ENCODE results near the gene GOLT1A.
"Not testable (repeated sequence)": the region's sequence is repeated elsewhere in the genome, so short reads cannot be mapped to it uniquely, and the experiment has no call there.

Gene GOLT1A

DNA sequence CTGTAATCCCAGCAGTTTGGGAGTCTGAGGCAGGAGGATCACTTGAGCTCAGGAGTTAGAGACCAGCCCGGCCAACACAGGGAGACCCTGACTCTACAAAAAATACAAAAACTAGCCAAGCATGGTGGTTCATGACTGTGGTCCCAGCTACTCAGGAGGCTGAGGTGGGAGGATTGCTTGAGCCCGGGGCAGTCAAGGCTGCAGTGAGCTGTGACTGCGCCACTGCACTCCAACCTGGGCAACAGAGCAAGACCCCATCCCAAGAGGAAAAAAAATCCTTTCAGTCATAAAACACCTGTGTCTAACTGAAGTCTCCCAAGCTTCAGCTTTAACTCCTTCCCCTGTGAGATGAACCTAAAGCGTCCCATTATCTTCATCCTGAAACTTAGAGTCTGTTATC, 33.1 kb upstream of the GOLT1A start:
- DNase-seq, result no peak

- DNase-seq, result no peak
Measured at GRCh38 chr1:204242920-204243319, 29.1 kb upstream of the GOLT1A start.

- no peak for DNase-seq
Measured at GRCh38 chr1:204241914-204242313, 28.1 kb upstream of the GOLT1A start.

DNA sequence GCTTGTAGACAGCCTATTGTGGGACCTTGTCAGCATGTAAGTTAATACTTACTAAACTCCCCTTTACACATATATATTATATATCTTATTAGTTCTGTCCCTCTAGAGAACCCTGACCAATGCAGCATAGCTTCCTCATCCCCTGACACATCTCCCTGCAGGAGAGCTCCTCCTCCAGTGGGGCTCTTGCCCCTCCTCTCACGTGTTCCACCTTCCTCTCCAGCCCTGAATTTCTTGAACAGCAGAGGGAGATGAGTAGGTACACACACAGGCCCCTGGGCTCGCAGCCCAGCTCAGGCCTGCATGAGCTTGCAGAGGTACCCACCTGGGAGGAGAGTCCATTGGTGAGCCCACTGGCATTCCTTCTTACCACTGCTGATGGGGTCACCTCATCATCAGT, 27.3 kb upstream of the GOLT1A start:
- no peak for DNase-seq

- DNase-seq, result no peak
Measured at GRCh38 chr1:204240233-204240632, 26.4 kb upstream of the GOLT1A start.

GRCh38 chr1:204239401-204239800, 25.6 kb upstream of the GOLT1A start:
- not testable (repeated sequence) for DNase-seq

DNA sequence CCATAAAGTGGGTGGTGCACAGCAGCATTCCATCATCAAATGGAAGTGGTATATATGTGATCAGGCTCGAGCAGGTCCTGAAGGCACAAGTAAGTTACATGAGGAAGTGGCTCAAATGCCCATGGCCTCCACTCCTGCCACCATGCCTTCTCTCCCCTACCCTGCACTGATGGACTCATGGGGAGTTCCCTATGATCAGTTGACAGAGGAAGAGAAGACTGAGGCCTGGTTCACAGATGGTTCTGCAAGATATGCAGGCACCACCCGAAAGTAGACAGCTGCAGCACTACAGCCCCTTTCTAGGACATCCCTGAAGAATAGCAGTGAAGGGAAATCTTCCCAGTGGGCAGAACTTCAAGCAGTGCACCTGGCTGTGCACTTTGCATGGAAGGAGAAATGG, 24.7 kb upstream of the GOLT1A start:
- not testable (repeated sequence) for DNase-seq

DNA sequence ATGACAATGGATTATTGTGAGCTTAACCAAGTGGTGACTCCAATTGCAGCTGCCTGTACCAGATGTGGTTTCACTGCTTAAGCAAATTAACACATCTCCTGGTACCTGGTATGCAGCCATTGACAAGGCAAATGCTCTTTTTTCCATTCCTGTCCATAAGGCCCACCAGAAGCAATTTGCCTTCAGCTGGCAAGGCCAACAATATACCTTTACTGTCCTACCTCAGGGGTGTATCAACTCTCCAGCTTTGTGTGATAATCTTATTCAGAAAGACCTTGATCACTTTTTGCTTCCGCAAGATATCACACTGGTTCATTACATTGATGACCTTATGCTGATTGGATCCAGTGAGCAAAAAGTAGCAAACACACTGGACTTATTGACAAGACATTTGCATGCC, 23.7 kb upstream of the GOLT1A start:
- DNase-seq, result not testable (repeated sequence)

DNA sequence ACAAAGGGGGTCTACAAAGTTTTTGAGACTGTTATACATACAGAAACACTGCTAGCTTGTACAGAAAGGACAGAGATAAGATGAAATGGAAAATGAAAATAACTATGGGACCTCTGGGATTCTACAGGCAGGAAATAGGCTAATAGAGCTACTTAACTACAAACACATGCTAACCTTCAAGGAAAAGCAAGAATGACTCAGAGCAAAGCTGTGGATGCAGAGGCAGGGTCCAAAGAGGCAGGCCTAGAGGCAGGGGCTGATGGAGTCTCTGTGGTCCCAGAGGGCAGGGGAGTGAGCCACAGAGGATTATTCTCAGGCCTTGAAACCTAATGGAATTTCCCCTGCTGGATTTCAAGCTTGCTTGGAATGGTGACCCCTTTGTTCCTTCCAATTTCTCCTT, 18.7 kb upstream of the GOLT1A start:
- DNase-seq, result no peak

- DNase-seq, result no peak
Measured at GRCh38 chr1:204230211-204230610, 16.4 kb upstream of the GOLT1A start.

DNA sequence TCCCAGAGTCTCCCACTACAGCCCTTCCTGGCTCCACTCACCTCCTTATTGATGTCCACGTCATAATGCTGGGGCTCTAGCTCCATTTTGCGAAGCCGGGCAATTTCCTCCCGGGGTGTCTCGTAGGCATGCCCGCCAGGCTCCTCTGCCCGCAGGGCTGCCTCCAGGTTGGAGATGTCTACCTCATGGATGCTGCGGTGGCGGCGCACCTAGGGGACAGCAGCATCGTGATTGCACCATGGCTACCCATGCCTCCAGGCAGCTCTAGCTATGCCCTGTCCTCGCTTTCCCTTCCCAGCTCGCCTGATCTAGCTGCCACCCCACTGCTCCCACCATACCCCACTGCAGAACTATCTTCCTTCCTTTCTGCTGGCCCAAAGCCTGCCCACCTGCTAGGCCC, 15.1 kb upstream of the GOLT1A start:
- no peak for DNase-seq

- no peak for DNase-seq
Measured at GRCh38 chr1:204227996-204228785, 14.4 kb upstream of the GOLT1A start.

DNA sequence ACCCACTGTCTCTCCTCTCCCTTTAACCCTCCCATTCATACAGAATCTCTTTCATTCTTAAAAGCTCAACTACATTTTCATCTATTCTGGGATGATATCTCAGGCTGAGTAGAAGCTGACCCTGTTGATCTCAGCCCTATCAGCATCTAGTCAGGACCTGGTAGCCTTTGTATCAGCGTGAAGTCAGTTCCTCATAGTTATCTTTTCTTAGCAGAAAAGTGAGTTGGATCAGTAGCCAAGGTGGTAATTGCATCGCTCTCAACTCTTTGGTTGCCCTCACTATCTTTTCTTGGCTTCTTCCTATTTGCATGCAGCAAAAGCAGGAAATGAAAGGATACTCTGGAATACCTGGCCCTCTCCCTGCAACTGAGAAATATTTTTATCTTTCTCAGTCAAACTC, 13.6 kb upstream of the GOLT1A start:
- DNase-seq, result no peak

DNA sequence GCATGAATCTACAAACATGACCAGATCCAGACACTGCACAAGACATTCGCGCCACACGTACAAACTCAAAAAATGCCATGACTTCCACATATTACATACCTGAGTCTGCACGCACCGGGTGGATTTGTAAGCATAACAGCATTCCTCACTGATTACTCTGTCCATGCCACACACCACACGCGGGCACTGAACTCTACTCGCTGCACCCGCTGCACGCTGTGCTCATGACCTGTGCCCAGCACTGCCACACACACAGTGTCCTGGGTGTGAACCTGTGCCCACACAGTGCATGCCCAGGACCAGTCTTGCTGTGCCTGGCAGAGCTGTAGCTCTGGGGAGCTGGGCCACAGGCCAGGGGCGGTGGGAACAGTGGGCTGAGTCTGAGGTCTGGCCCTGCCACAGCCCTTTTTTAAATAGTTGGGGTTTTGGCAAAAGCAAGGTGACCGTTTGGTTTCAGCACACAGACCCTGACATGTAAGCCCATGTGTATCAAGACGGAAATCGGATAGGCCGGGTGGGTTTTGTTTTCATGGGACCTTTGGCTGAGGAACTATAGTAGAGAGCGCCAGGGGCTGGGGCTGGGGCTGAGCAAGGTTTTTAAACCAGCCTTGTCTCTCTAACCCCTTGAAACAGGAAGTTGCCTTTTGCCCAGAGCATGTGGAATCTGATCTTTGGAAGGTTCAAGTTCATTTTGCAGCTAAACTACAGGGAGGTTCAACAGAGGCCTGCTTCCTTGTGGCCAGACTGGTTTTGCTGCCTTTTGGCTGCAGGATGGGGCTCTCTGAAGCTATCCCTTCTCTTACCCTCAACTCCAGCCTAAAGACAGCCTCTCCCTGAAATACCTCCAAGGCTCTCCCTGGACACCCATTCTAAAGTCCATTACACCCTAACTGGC, 12.3 kb upstream of the GOLT1A start:
- DNase-seq, result no peak

DNA sequence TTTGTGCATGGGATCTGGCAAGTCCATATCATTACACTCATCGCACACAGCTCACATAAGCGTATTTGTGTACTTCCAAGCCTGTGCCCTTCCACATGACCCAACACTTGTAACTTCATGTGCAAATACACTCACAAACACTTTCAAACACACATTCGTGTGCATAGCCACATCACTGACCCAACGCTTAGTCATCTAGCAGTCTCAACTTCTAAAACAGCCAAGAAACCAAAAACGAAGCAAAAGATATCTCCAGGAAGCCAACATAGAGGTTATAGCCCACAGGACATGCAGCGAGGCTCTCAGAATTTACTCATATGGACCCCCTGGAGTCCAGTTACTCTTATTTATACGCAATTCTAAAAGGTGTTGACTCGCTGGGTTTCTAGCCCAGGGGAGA, 10.9 kb upstream of the GOLT1A start:
- DNase-seq, result no peak

DNA sequence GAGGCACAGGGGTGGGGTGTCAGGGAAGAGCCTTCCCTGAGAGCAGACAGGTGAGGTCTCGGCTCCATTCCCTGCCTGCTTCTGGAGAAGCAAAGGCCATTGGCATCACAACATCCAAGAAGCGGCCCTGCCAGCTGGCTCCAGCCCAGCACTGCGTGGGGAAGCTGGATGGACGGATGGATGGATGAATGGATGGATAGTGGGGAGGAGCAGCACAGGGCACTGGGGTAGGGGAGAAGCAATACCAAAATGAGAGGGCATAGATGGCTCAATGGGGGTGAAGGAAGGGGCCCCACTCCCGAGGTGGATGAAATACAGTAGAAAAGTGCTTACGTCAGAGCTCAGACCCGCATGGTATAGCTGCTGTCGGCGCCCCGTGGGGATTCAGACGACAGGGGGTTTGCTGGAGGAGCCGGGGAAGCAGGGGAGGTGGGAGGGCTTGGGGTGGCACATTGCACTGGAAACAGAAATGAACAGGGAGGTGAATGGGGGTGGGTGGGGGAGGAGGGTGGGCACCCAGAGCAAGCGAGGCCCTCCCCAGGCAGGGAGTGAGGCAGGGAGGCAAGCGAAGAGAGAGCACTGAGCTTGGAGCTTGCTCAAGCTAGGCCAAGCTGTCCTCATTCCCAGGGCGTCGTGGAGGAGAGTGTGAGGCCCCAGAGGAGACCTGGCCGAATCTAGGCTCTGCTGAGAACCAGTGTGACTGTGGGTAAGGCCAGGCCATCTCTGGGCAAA, 9.5 kb upstream of the GOLT1A start:
- DNase-seq, result no peak

DNA sequence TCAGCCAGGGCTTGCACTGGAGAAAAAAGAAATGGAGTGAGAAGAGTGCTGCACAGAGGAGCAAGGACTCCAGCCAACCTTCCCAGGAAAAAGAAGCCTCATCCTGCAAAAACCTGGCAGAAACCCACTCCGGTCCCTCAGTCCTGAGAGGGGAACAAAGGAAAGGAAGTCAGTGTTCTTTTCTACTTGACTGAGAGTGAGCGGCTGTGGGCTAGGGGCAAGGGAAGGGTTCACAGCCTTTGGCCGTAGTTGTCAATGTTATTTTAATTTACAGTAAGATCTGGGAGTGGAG, 8.9 kb upstream of the GOLT1A start:
- DNase-seq, result no peak

- no peak for DNase-seq
Measured at GRCh38 chr1:204222006-204222763, 8.4 kb upstream of the GOLT1A start.

GRCh38 chr1:204221271-204221670, 7.5 kb upstream of the GOLT1A start:
- DNase-seq, result no peak

DNA sequence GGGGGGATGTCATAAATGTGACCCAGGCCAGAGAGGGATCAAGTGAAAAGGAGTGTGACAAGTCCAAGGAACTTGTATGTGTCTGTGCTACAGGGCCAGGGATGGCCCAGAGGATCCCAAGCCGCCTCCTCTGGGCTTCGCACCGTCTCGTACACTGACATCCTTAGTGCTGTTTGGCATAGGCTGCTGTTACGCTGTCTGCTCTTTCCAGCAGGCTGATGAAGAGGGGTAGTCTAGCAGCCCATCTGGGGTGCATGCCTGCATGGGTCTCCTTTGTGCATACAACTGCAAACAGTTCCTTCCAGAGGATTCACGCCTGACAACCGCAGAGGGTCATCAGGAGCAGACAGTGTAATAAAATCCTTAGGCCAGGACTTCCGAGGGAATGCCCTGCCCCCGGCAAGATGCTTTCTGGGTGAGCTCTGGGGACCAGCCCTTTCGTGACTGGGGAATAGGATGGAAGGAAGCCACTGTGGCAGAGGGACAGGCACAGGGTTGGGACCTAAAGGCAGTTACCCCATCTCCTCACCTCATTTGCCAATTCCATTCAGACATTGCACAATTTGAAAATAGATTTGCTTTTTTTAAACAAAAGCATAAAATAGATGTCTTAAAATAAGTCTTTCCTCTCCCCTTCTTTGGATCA, 6.3 kb upstream of the GOLT1A start:
- no peak for DNase-seq

GRCh38 chr1:204218552-204218951, 4.8 kb upstream of the GOLT1A start:
- no peak for DNase-seq

DNA sequence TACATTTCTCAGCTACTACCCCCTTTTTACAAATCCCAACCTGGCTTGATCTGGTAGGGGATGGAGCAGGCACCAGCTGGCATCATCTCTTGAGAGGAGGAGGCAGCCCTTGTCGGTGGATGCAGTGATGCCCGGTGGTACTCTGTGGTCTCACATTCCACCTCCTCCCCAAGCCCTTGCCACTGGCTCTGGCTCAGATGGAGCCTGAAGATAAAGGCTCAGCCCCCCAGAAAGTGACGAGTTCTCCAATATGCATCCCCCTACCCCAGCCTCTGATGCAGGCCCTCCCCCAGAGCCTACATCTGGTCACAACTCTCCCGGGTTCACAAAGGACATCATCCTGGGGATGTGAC, 3.8 kb upstream of the GOLT1A start:
- DNase-seq, result no peak

Data from activated CD8-positive, alpha-beta memory T cell treated with anti-CD3 and anti-CD28 coated beads, Interleukin-2, amount 50 U/mL, for 48 hours (primary cell).